HG03354 (cell line): ENCODE data around the gene ABITRAM.

Source experiments
- ATAC-seq: cut with Tn5 transposase; IDR thresholded peaks from one replicate; pipeline ENCODE4 v1.9.1; 2021; ENCODE audit warnings: mild to moderate bottlenecking; ENCODE audit not compliant: unreplicated experiment, poor library complexity, severe bottlenecking

ABITRAM gene

DNA sequence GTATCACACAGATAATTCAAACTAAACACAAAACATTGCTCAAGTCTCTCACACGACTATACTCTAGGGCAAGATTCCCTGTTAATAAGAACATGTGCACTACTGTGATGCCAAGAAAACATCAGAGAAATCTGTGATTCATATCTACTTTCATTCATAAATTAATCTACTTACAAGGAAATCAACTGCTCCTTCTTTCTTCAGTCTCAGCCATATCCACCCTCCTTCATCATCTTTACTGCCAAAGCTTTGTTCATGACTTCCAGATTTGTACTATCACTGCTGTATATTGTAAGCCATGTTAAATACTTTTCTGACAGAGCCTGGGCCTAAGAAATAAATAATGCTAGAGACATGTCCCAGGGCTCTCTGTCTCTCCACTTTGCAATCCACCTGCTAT lies 44.0 kb downstream of the ABITRAM start:
- no peak for ATAC-seq

GRCh38 chr9:108980893-108981292 lies 46.7 kb downstream of the ABITRAM start:
- no peak for ATAC-seq

DNA sequence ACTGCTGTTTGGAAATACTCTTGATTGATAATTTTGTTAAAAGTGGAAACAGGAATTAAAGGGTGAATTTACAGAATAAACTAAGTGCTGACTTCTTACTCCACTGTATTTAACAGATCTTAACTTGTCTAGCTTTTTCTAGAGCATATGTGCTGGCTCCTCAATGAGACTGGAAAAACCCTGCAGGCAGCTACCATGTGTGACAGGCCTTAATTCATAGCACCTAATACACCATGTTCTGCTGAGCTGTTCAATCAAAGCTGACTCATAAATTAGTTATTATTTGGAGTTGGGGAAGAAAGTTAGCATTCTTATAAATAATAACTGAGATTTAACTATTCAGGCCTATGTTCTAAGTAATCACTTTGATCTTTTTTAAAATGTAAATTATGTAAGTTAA lies 49.7 kb downstream of the ABITRAM start:
- no peak for ATAC-seq
